ENCODE measurements around the gene SMIM33. TPM values are rescaled to one million over a fixed set of nuclear protein-coding genes. Genes with fewer than 3 reads are reported as not detected.
"Not testable (repeated sequence)": the region's sequence is repeated elsewhere in the genome, so short reads cannot be mapped to it uniquely, and the experiment has no call there.

SMIM33 gene
- total RNA-seq, 1 experiment from 2014 or later: not detected

DNA sequence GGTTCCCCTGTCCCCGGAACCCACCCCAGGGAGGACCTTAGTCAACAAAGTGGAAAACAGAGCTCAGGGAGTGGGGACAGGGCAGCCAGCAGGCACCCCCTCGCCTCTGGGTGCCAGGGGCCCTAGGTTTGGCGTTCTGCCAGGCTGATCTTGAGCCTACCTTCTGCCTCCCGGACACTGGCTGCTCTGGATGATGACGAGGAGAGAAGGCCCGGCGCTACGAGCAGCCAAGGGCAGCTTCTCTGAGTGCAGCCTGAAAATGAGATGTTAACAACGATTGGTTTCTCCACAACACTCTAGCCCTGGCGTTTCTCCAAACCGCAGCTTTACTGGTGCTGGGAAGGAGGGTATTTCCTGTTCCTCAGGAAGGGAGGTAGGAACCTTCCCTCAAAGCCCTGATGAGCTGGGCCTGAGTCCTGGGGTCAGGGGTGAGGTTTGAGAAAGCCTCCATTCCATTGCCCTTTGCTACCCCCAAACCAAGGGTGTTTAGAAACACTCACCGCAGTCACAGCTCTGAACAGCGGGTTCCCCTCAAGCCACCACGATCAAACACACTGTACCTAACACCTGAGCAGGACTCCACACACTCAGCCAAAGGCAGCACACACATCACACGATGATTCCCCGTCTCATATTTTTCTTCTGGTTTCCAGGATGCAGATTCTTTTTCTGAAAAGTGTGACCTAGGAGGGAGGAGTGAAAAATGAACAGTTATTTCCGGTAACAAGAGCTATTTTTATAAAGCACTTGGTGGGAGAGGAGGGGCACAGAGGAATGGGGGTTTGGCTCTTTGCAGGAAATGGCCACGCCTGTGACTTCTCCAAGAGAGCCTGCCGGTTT, 11.5 kb downstream of the SMIM33 start, which contains the start of gene STING1:
Gene STING1, minus strand, starts transcription at position 709 of the 840 bp plus-strand sequence. CDS start 1,054 bp downstream, outside the sequence.
- Mint-ChIP-seq H3K27ac (peak within 1 kb of the TSS; percentile 53), H3K36me3 (no peaks in the 10 kb centered on the region), H3K4me3 (no peak within 1 kb of the TSS), H3K27me3 (ENCODE audit: low read depth) (no peaks in the 10 kb centered on the region), H3K4me1 (peaks cover 20% of the 10 kb centered on the region), H3K9me3 (no peaks in the 10 kb centered on the region)
- ATAC-seq (no peak), DNase-seq (ENCODE audit: low spot score) (no peak)
- no peak for TF ChIP-seq ZNF396 (CRISPR knock-in tag; IDR thresholded peaks at IDR 0.05; ENCODE audit: borderline replicate concordance)
- TF ChIP-seq TCF7 (CRISPR knock-in tag; IDR thresholded peaks at IDR 0.05; ENCODE audit: low read depth): no peak
- TF ChIP-seq, protein P1, sequence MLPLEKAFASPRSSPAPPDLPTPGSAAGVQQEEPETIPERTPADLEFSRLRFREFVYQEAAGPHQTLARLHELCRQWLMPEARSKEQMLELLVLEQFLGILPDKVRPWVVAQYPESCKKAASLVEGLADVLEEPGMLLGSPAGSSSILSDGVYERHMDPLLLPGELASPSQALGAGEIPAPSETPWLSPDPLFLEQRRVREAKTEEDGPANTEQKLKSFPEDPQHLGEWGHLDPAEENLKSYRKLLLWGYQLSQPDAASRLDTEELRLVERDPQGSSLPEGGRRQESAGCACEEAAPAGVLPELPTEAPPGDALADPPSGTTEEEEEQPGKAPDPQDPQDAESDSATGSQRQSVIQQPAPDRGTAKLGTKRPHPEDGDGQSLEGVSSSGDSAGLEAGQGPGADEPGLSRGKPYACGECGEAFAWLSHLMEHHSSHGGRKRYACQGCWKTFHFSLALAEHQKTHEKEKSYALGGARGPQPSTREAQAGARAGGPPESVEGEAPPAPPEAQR (CRISPR knock-in tag; IDR thresholded peaks at IDR 0.05): no peak
- TF ChIP-seq, protein P2, sequence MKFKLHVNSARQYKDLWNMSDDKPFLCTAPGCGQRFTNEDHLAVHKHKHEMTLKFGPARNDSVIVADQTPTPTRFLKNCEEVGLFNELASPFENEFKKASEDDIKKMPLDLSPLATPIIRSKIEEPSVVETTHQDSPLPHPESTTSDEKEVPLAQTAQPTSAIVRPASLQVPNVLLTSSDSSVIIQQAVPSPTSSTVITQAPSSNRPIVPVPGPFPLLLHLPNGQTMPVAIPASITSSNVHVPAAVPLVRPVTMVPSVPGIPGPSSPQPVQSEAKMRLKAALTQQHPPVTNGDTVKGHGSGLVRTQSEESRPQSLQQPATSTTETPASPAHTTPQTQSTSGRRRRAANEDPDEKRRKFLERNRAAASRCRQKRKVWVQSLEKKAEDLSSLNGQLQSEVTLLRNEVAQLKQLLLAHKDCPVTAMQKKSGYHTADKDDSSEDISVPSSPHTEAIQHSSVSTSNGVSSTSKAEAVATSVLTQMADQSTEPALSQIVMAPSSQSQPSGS (CRISPR knock-in tag; IDR thresholded peaks at IDR 0.05; ENCODE audit: borderline replicate concordance, low read depth): no peak
- no peak for TF ChIP-seq ZNF317 (CRISPR knock-in tag; IDR thresholded peaks at IDR 0.05; ENCODE audit: borderline replicate concordance, low read depth)
- TF ChIP-seq ZNF138 (CRISPR knock-in tag; conservative IDR thresholded peaks at IDR 0.05): no peak
- TF ChIP-seq, protein P3, sequence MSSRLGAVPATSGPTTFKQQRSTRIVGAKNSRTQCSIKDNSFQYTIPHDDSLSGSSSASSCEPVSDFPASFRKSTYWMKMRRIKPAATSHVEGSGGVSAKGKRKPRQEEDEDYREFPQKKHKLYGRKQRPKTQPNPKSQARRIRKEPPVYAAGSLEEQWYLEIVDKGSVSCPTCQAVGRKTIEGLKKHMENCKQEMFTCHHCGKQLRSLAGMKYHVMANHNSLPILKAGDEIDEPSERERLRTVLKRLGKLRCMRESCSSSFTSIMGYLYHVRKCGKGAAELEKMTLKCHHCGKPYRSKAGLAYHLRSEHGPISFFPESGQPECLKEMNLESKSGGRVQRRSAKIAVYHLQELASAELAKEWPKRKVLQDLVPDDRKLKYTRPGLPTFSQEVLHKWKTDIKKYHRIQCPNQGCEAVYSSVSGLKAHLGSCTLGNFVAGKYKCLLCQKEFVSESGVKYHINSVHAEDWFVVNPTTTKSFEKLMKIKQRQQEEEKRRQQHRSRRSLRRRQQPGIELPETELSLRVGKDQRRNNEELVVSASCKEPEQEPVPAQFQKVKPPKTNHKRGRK (CRISPR knock-in tag; IDR thresholded peaks at IDR 0.05; ENCODE audit: borderline replicate concordance): no peak
- TF ChIP-seq, protein P4, sequence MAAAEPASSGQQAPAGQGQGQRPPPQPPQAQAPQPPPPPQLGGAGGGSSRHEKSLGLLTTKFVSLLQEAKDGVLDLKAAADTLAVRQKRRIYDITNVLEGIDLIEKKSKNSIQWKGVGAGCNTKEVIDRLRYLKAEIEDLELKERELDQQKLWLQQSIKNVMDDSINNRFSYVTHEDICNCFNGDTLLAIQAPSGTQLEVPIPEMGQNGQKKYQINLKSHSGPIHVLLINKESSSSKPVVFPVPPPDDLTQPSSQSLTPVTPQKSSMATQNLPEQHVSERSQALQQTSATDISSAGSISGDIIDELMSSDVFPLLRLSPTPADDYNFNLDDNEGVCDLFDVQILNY (CRISPR knock-in tag; IDR thresholded peaks at IDR 0.05): no peak
- no peak for TF ChIP-seq KAT7 (CRISPR knock-in tag; IDR thresholded peaks at IDR 0.05; ENCODE audit: borderline replicate concordance)
- no peak for TF ChIP-seq NR2C2 (CRISPR knock-in tag; IDR thresholded peaks at IDR 0.05)
- TF ChIP-seq CREB1 (CRISPR knock-in tag; IDR thresholded peaks at IDR 0.05): no peak
- TF ChIP-seq HMGA2 (CRISPR knock-in tag; IDR thresholded peaks at IDR 0.05): no peak
- no peak for TF ChIP-seq GRHL2 (CRISPR knock-in tag; IDR thresholded peaks at IDR 0.05; ENCODE audit: insufficient replicate concordance, severe bottlenecking)
- TF ChIP-seq ZNF416 (CRISPR knock-in tag; IDR thresholded peaks at IDR 0.05): no peak
- TF ChIP-seq, protein P5, sequence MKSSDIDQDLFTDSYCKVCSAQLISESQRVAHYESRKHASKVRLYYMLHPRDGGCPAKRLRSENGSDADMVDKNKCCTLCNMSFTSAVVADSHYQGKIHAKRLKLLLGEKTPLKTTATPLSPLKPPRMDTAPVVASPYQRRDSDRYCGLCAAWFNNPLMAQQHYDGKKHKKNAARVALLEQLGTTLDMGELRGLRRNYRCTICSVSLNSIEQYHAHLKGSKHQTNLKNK (CRISPR knock-in tag; IDR thresholded peaks at IDR 0.05): no peak
- no peak for TF ChIP-seq SOX15 (CRISPR knock-in tag; IDR thresholded peaks at IDR 0.05)
- TF ChIP-seq ZNF263 (CRISPR knock-in tag; IDR thresholded peaks at IDR 0.05; ENCODE audit: low read depth): no peak
- ChIA-PET POLR2A (interaction anchor here (0.6 to 1.2 kb wide), 3 partner anchors 9 to 43 kb away, joined by 3 read pairs; partner anchors contain the start of gene DNAJC18), CTCF (interaction anchor here (0.6 to 1.8 kb wide), 9 partner anchors 8 to 865 kb away, joined by 3 to 15 read pairs (median 3); no protein-coding TSS in a partner anchor)

DNA sequence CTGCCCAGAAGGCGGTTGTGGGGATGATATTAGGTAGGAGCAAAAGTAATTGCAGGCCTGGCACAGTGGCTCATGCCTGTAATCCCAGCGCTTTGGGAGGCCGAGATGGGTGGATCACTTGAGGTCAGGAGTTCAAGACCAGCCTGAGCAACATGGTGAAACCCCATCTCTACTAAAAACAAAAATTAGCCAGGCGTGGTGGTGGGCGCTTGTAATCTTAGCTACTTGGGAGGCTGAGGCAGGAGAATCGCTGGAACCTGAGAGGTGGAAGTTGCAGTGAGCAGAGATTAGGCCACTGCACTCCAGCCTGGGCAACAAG, 12.0 kb downstream of the SMIM33 start:
- Mint-ChIP-seq H3K4me1 (peaks cover 20% of the 10 kb centered on the region), H3K27ac (peak overlapping the region; percentile 25; the same call in 1 of the 2 replicates)
- DNase-seq (ENCODE audit: low spot score); H3K9me3 Mint-ChIP-seq; H3K36me3 Mint-ChIP-seq; ATAC-seq; H3K4me3 Mint-ChIP-seq; H3K27me3 Mint-ChIP-seq (ENCODE audit: low read depth); POLR2A ChIA-PET: not testable (repeated sequence)
- CTCF ChIA-PET: interaction anchor here (0.6 to 1.5 kb wide), 3 partner anchors 31 to 865 kb away, joined by 3 to 6 read pairs (median 5); no protein-coding TSS in a partner anchor
